ENCODE data around the gene ASTL.
A peak's percentile ranks its signal among the peaks of the same experiment; 100 is the strongest.

Gene ASTL

DNA sequence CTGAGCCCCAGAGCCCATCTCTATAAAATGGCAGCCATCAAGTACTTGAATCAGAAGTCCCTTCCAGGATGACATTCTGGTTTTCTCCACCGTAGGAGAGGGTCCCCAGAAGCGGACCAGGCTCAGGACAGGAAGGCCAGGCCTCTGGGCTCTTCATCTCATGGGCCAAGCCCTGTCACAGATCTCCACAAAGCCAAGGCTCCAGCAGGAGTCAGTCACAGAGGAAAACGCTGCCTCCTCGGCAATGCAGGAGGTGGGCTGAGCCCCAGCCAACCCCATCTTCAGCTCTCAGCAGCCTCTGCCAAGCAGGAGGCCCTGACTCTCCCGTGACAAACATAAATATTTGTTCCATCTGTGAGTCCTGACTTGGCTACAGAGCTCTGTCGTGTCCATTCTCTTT lies 64.1 kb downstream of the ASTL start:
- Histone ChIP-seq H2BK12ac (ENCODE audit: low read length in 2 of 2) (no peak overlapping the region), H2BK5ac (ENCODE audit: low read depth, low read length, poor library complexity, severe bottlenecking) (no peak overlapping the region), H3K23ac (ENCODE audit: low read length in 2 of 2) (no peak overlapping the region), H2AK5ac (ENCODE audit: low read length, severe bottlenecking) (no peak overlapping the region), H4K91ac (ENCODE audit: low read length) (no peak overlapping the region), H3K4me3 (ENCODE audit: insufficient read depth in 1 of 2, low read depth in 1 of 2, low read length in 2 of 2) (no peak overlapping the region), H2BK15ac (ENCODE audit: low read depth, poor library complexity, severe bottlenecking) (no peak overlapping the region), H3K9me3 (ENCODE audit: control insufficient read depth, low read length) (peaks cover 13% of the 10 kb centered on the region), H3K27me3 (ENCODE audit: control insufficient read depth in 1 of 2, insufficient read depth in 1 of 2, low read length in 2 of 2) (peaks cover 30 to 33% of the 10 kb centered on the region in 2 experiments), H2BK120ac (ENCODE audit: low read depth, low read length) (no peak overlapping the region), H3K14ac (ENCODE audit: low read length in 2 of 2) (no peak overlapping the region), H3K79me1 (replicated peaks; ENCODE audit: low read length, poor library complexity, severe bottlenecking) (no peaks in the 10 kb centered on the region), H3K4me1 (ENCODE audit: control insufficient read depth, insufficient read depth, low read depth, low read length) (no peaks in the 10 kb centered on the region), H3K4me2 (ENCODE audit: low read length, poor library complexity, severe bottlenecking) (no peak overlapping the region), H3K9ac (ENCODE audit: low read length) (no peak overlapping the region), H3K4ac (ENCODE audit: low read depth in 1 of 2, low read length in 2 of 2) (no peak overlapping the region), H3K36me3 (ENCODE audit: control insufficient read depth in 1 of 2, insufficient read depth in 2 of 2, low read depth in 1 of 2, low read length in 2 of 2) (no peaks in the 10 kb centered on the region), H3K18ac (ENCODE audit: low read depth in 1 of 2, low read length in 2 of 2) (no peak overlapping the region), H2AFZ (ENCODE audit: low read depth, low read length) (no peak overlapping the region), H3K27ac (ENCODE audit: low read length, poor library complexity, severe bottlenecking) (no peak overlapping the region), H4K8ac (ENCODE audit: low read length) (no peak overlapping the region)
- 67% methylated on average over 5 of the region's 6 CpGs for WGBS
- DNase-seq: peak; percentile 12

DNA sequence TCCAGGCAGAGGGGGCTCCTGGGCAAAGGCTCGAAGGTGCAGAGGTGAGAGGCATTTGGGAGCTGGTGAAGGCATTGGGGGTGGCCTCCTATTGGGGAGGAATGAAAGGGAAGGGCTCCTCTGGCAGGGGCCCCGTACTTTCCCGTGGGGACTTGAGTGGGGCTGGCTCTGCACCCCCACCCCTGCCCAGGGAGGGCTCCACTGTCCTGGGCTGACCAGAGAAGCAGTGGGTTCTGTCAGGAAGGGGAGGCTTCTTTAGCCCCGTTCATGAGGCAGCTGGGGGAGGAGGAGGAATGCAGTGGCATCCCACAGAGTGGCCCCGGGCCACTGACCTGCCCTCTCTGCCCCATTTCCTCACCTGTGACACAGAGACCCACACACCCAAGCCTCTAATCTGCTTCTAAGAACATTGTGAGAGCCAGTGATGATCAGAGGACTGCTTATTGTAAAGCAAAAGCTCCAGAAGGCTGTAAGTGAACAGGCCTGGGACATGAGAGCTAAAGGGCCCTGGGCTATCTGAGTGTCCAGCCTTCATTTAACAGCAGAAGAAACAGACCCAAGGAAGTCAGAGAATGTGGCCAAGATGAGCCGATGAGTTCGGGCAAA lies 65.0 kb downstream of the ASTL start:
- no peak overlapping the region for H3K4me2 ChIP-seq (ENCODE audit: low read length, poor library complexity, severe bottlenecking)
- H2BK12ac ChIP-seq (ENCODE audit: low read length in 2 of 2): no peak overlapping the region
- no peak overlapping the region for H3K23ac ChIP-seq (ENCODE audit: low read length in 2 of 2)
- H2BK5ac ChIP-seq (ENCODE audit: low read depth, low read length, poor library complexity, severe bottlenecking): no peak overlapping the region
- 95% methylated on average over 5 of the region's 7 CpGs for WGBS
- no peak overlapping the region for H4K91ac ChIP-seq (ENCODE audit: low read length)
- peaks cover 30 to 34% of the 10 kb centered on the region in 2 experiments for H3K27me3 ChIP-seq (ENCODE audit: control insufficient read depth in 1 of 2, insufficient read depth in 1 of 2, low read length in 2 of 2)
- H3K9ac ChIP-seq (ENCODE audit: low read length): no peak overlapping the region
- no peak overlapping the region for H3K4me3 ChIP-seq (ENCODE audit: insufficient read depth in 1 of 2, low read depth in 1 of 2, low read length in 2 of 2)
- peaks cover 13% of the 10 kb centered on the region for H3K9me3 ChIP-seq (ENCODE audit: control insufficient read depth, low read length)
- H2BK15ac ChIP-seq (ENCODE audit: low read depth, poor library complexity, severe bottlenecking): no peak overlapping the region
- no peaks in the 10 kb centered on the region for H3K36me3 ChIP-seq (ENCODE audit: control insufficient read depth in 1 of 2, insufficient read depth in 2 of 2, low read depth in 1 of 2, low read length in 2 of 2)
- peaks cover under 1% of the 10 kb centered on the region for H3K4me1 ChIP-seq (ENCODE audit: control insufficient read depth, insufficient read depth, low read depth, low read length)
- no peaks in the 10 kb centered on the region for H3K79me1 ChIP-seq (replicated peaks; ENCODE audit: low read length, poor library complexity, severe bottlenecking)
- H2AK5ac ChIP-seq (ENCODE audit: low read length, severe bottlenecking): no peak overlapping the region
- H3K27ac ChIP-seq (ENCODE audit: low read length, poor library complexity, severe bottlenecking): no peak overlapping the region
- H2BK120ac ChIP-seq (ENCODE audit: low read depth, low read length): no peak overlapping the region
- H2AFZ ChIP-seq (ENCODE audit: low read depth, low read length): no peak overlapping the region
- no peak overlapping the region for H3K18ac ChIP-seq (ENCODE audit: low read depth in 1 of 2, low read length in 2 of 2)
- H3K4ac ChIP-seq (ENCODE audit: low read depth in 1 of 2, low read length in 2 of 2): no peak overlapping the region
- H3K14ac ChIP-seq (ENCODE audit: low read length in 2 of 2): no peak overlapping the region
- no peak for DNase-seq
- H4K8ac ChIP-seq (ENCODE audit: low read length): no peak overlapping the region

All from mesenchymal stem cell (in vitro differentiated cells and primary cell).